NCI-H1105 (cell line): ENCODE measurements around the gene GAS6.
A peak's percentile ranks its signal among the peaks of the same experiment; 100 is the strongest.
"Not testable (repeated sequence)": the region's sequence is repeated elsewhere in the genome, so short reads cannot be mapped to it uniquely, and the experiment has no call there.

Source experiments
- DNase-seq: peaks from one replicate; lab custom pipeline; 2025; lab: John Stamatoyannopoulos, UW

GAS6 gene

DNA sequence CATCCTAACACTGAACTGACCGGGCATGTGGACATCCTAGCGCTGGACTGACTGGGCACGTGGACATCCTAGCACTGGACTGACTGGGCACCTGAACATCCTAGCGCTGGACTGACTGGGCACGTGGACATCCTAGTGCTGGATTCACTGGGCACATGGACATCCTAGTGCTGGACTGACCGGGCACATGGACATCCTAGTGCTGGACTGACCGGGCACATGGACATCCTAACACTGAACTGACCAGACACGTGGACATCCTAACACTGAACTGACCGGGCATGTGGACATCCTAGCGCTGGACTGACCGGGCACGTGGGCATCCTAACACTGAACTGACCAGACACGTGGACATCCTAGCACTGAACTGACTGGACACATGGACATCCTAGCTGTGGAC, 73.9 kb downstream of the GAS6 start:
- DNase-seq = not testable (repeated sequence)

DNA sequence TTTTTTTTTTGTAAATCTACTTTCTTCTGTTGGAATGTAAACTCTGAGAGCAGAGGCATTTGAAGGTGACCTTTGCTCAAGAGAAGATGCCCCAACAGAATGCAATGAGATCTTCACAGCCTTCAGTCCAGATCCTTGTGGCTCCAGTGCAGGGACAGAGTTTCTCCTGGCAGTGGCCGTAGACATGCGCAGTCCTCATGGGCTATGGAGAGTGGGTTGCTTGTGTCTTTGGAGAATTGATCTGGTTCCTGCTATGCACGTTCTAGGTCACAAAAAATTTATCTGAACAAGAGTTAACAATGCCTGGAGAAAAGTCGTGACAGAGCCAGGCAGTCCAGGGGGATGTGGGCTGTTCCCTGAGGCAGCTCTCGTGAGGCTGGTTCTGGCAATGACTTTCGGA, 74.7 kb downstream of the GAS6 start:
- DNase-seq = no peak

DNA sequence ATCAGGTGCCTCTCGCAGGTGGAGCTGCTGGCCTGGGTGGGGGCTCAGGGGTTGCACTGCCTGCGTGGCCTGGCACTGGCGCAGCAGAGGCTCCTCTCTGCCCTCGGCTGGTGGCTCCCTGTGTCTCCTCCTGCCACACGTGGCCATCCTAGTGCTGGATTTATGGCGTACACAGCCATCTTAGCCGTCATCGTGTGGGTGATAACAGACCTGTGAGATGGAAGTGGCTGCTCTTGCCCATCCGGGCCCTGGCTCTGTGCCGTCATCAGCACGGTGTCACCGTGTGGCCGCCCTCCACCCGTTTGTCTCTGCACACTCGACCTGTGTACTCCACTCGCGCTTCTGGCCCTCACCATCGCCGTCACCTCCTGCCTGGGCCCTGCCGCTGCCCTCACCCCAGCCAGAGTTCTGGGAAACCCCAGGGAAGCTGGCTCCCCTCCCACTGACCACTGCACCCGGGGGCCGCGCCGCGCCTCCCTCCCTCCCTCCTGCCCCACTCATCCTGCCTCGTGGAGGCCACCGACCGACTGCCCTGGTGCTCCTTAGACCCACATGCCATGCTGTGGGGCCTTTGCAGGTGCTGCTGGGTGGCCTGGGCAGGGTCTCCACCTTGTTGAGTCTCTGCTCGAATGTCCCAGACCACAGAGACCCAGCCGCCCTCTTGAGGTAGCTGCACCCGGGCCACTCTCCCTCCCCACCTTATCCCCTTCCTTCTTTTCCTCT, 75.3 kb downstream of the GAS6 start:
- no peak for DNase-seq

DNA sequence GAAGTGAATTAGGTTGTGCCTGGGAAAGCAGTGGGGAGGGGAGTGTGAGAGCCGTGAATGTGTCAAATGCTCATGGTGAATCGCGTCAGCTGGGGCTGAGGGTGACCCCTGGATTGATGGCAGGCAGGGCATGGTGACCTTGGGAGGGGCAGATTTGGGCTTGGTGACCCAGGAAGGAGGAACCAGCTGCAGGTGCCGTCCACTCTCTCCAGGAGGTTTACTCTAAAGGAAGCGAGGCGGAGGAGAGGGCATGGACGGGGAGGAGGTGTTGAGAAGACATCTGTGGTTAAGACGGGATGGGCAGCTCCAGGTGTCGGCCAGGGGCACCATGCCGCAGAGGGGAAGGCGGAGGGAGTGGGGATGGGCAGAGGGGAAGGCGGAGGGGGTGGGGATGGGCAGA, 76.2 kb downstream of the GAS6 start:
- DNase-seq = no peak

DNA sequence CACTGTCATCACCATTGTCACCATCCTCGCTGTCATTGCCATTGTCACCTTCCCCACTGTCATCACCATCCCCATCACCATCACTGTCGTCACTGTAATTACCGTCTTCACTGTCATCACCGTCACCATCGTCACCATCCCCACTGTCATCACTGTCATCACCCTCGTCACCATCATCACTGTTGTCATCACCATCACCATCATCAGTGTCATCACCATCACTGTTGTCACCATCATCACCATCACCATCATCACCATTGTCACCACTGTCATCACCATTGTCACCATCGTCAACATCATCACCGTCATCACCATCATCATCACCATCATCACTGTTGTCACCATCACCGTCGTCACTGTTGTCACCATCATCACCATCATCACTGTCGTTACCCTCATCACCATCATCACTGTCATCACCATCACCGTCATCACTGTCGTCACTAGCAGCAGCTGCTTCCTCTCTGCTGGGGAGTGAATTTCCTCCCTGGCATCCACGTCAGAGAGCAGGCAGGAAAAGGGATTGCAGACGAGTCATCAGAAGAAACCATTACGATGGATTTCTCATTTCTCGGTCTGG, 77.5 kb downstream of the GAS6 start:
- no peak for DNase-seq

DNA sequence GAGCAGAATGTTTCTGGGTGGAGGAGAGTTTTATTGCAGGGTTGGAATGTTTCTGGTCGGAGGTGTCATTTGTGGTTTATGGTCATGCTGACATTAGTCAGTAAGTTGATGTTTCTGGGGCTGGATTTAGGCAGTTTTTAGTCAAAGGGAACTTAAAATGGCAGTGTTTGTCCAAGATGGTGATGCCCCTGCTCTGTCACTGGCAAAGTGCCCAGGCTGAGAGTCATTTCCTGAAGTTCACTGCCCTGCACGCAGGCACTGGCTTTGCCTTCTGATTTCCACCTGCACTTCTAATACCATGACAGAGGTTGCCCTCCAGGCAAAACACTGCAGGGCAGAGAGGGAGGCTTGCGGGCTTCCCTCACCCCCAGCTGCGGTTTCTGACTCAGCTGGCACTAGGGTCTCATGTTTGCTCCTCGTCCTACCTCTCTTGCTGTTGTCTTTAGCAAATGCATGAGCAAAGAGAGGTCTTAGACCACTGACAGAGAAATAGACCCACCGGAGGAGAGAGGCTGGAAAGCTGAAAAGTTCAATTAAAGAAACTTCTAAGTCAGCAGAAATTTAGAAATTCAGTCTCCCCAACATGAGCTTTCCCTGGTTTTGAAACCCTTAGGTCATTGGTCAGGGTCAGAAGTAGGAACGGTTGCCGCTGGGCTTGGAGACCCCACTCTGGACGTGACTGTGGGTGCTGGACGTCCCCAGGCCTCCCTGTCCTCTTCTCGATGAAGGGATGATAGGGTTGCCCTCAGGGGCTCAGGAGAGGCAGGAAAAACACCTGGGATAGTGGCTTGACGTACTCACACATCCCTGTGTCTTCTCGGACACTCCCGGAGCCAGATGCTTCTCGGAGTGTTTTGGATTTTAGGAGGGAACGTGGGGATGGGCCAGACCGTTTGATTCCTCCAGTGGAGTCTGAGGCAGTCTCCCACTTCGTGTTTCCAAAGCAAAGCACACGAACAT, 78.5 kb downstream of the GAS6 start:
- no peak for DNase-seq

DNA sequence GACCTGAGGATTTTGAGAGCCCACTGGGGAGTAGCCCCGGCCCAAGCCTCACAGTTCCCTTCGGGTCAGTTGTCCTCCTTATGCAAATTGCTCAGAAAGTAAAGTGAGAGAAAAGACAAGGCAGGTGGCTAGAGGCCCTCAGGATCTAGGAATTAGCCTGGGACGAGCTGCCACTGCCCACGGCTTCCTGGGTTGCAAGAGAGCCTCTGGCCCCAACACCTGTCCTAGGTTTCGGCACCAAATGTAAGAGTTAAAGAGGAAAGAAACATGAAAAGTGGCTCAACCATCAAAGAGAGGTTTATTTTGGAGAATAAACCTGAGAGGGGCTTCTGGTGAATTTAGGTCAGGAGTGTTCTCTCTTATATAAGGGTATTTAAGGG, 79.2 kb downstream of the GAS6 start:
- DNase-seq = no peak

DNA sequence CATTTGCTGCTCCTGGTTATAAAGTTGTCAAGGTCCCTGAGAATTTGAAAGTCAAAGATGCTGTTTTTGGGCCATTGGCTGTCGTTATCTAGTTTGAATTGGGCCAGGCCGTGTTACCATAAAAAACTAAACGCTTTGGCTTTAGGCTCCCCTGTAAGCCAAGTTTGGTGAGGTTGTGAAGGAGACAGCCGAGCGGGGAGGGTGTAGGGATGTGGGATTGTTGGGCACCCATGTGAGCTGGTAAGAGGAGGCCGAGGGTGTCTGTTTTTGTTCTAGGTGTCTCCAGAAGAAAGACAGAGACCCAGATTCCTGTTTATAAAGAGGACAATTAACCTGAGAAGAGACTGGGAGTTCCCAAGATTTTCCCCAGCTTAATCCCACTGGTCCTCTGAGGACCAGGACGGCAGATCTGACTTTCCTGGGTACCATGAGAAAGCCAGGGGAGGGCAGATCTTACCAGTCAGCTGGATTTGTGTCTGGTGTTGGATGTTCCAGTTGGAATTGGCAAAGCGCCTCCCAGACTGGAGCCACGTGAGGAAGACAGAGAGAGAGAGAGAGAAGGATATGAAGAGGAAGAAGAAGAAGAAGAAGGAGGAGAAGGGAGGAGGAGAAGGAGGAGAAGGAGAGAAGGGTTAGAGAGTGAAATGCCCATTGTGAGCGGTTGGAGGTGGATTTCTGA, 79.8 kb downstream of the GAS6 start:
- DNase-seq = no peak

DNA sequence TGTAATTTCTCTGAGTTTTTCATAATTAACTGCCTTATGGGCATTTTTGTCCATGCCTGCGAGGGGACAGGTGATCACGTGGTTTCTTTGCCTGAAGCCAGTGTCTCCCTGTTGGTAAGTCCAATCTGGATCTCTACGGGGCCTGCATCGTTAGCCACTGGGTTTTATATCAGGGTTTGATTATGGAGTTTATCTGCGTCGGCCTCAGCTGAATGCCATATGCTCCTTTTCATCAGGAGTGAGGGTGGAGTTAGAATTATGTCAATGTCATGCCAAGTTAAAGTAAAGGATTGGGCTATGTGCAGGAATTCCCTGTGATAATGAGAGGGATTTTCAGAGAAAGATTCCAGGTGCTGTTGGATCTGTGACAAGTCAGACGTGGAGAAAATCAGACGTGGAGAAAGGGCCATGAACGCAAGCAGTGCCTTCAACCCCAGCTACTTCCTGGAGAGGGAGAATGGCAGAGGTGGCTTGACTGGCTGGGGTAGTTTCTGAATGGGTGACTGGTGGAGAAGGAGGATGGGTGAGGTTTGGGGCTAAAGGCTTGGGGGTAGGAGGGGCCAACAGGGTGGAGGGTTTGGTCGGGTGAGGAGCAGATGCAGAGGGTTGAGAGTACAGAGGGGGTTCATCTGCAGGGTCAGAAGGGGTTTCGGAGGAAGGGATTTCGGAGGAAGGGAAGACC, 80.5 kb downstream of the GAS6 start:
- no peak for DNase-seq

DNA sequence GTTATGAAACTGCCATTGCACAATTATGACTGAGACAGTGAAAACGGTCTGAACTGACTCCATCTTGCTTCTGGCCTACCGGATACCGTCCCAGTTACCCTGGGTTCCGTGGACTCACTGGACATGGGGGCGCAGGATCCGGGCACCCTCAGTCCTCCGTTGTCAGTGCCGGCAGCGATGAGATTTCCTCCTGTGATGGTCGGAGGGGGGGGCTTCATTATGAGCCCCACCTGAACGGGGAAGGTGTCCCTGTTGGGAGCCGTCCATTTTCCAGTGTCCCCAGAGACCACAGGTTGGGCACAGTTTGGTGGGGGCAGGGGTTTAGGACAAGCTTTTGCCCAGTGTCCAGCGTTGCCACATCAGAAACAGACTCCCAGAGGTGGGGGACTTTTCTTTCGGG, 81.4 kb downstream of the GAS6 start:
- DNase-seq = no peak

DNA sequence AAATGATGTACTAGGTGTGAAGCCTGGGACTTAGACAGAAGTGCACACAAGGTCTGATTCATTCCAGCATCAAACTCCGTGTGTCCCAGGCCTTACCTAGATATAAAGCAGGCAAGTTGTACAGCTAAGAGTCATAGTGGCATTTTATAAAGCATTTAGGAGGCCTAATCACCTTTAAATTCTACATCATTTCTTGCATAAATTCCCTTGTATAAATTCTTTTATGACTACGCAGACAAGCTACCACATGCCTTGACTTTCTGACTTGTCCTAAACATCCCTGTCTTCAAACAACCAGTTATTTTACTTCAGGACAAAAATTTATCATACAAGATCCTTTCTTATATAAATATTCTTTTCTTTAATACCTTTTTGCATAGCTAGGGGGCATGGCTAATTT, 82.3 kb downstream of the GAS6 start:
- no peak for DNase-seq

DNA sequence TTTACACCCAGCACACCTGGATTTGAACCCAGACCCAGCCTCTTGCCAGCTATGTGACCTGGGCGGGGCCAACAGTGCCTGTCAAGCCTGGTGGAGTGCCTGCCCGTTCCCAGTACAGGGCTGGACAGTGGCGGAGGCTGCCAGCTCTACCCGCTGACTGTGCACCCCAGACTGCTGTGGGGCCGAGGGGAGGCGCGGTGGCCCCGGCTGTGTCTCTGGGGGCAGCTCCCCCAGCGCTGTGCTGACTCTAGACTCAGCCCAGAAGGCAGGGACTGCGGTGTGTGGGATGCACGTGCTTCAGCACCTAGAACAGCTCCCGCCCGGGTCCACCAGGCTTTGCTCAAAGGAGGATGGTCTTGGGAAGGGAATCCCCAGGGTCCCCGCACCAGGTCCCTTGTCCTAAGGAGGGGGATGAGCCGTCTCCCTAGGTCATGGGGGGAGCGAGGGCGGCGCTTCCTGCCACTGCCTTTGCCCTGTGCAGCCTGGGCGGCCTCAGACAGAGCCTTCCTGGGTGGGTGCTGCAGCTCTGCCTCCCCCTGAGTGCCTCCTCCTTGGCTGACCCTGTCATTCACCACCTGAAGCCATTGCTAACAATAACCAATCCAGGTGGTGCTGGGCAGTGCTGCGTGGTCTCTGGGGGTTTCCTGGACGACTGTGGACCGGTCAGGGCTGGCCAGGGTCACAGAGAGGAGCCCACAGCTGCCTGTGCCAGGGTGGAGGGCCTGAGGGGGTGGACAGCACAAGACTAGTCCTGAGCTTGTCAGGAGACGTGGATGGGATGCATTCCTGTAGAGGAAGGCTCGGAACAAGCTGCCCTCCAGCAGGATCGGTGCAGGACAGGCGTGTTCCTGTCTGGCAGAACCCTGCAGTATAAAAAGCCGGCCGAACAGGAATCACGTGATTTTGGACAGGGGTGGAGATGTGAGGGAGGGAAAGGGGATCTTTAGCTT, 86.3 kb downstream of the GAS6 start:
- no peak for DNase-seq

DNA sequence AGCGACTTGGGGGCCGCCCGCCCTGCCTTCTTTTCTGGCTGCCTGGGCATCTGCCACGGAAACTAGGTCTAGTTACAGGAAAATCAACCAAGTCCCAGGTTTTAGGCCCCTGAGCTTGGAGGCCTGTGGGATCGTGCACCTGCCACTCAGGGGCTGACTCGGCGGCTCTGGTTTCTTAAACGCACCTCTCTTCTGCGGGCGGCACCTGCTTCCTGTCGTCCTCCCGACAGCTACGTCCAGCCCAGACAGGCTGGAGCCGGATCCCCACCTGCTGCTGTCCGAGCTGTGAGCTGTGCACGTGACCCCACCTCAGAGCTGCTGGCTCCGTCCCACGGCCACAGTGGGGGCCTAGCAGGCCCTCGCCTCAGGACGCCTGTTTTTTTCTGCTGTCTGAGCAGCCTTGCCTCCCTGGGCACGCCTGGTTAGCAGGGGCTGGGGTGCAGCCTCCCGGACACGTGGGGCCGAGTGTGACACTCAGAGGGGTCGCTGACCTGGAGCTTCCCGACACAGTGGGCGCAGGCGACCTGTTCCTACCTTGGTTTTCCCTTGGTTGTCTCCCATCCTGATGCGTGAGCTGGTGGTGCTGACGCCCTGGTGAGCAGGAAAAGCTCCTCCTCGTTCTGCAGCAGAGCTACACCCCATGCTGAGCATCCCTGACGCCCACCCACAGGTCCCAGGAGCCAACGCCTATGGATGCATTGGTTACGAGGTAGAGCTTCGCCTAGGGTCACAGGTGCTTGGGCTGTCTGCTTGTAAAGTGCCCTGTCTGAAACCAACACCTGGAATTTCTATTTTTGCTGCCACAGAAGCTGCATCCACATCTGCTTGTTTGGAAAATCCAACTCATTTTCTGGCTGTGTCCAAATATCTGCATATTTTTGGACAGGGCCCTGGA, 87.4 kb downstream of the GAS6 start:
- peak; percentile 62 for DNase-seq

DNA sequence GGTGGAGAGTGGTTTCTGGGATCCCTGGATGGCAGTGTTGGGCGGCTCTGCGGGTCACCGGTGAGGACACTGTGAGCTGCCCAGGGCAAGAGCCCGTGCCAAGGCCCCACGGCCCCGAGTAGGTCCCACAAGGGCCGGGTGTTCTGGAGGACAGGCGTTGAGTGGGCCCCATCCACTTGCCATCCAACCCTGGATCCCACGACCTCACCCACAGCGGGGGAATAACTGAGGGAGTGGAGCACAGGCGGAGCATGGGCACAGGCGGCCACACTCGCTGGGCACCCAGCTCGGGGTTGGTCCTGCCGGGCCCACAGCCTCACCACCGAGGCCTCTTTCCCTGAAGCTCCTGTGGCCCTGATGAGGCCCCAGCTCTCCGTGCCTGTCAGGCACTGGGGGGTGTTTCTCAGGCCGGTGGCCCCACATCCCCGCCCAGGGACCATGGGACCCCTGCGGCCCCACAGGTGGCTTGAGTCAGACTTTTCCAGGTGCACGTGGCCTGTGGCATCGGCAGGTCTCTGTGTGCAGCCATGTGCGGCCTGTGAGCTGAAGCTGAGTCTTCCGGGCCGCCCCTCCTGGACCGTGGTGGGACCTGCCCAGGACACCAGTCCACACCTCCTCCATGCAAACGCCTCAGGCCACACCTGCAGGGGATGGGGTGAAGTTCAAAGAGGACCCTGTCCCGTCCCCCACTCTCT, 88.3 kb downstream of the GAS6 start:
- no peak for DNase-seq

DNA sequence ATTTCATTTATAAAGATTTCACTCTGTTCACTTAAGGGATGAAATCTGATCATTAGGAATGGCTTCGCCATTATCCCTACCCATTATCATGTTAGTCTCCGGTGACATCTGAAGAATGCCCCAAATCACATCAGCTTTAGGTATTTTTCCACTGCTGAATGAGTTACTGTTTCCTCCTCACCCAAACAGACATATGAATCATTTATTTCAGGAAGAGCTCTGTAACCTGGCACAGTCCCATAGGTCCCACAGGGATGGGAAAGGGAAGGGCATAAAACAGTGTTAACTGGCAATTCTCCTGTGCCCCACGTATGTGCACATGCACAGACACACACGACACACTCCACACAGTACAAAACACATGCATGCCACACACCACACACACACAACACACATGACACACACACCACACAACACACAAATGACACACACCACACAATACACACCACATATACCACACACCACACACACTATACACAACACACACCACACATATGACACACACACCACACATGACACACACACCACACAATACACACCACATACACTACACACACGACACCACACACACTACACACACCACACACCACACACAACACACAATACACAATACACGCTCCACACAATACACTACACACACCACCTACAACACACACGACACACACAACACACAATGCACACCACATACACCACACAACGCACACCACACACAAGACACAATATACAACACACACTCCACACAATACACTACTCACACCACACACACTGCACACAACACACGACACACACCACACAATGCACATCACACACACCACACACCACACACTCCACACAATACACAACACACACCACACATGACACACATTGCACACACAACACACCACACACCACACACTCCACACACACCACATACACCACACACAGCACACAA, 89.4 kb downstream of the GAS6 start:
- no peak for DNase-seq

DNA sequence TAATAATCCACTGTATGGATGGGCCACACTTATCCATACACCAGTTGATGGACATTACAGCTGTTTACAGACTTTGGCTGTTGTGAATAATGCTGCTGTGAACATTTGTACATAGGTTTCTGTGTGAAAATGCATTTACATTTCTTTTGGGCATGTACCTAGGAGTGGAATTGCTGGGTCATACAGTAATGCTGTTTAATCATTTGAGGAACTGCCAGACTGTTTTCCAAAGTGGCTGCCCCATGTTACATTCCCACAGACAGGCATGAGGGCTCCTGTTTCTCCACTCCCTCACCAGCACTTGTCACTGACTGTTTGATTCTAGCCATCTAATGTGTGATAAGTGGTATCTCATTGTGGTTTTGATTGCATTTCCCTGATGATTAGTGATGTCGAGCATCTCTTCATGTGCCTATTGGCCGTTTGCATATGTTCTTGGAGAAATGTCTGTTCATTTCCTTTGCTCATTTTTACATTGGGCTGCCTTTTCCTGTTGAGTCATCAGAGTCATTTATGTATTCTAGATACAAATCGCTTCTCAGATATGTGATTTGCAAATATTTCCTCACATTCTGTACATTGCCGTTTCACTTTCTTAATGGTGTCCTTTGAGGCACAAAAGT, 92.1 kb downstream of the GAS6 start:
- no peak for DNase-seq

DNA sequence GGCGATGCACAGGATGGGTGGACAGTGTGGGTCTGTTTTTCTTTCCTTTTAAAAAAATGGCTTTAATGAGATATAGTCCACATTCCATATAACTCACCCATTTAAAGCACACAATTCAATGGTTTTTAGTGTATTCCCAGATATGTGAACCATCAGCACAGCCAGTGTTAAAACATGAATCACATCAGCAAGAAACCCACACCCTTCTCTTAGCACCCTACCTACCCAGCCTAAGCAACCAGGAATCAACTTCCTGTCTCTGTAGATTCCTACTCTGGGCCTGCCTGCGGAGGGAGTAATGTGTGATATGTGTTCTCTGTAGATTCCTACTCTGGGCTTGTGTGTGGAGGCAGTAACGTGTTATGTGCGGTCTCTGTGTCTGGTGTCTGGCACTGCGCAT, 92.9 kb downstream of the GAS6 start:
- DNase-seq = no peak
